Measurements from ENCODE around the gene RNF144A.

Gene RNF144A

DNA sequence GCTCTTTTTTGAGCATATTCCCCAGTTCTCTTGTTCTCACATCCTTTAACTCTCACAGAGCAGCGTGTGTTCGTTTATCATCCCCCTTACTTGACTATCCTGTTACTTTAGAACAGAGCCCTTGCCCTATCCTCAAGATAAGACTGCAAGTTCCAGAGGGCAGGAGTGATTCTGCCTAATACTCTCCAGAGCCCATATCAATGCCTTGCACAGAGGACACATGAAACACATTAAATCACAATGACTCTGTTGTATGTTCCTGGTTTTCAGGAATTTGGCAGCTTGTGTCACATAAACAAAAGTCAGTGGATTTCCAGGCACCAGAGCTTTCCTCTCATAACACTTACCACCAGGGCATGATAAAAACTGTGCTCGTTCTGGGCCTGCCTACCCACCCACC, 156.7 kb downstream of the RNF144A start:
- TF ChIP-seq FOXM1 (IDR thresholded peaks at IDR 0.05; ENCODE audit: borderline replicate concordance, low read depth) (no peak), NFIC (IDR thresholded peaks at IDR 0.05) (no peak), EGR1 (IDR thresholded peaks at IDR 0.05) (no peak), ZBTB7A (IDR thresholded peaks at IDR 0.05; ENCODE audit: low read depth) (no peak), CREB1 (IDR thresholded peaks at IDR 0.05; ENCODE audit: low read depth) (no peak), TEAD4 (IDR thresholded peaks at IDR 0.05) (no peak), YY1 (IDR thresholded peaks at IDR 0.05; ENCODE audit: low read depth) (no peak), TCF12 (IDR thresholded peaks at IDR 0.05; ENCODE audit: low read depth) (no peak), CEBPB (IDR thresholded peaks at IDR 0.05) (no peak)
- TF ChIP-seq, protein P1, sequence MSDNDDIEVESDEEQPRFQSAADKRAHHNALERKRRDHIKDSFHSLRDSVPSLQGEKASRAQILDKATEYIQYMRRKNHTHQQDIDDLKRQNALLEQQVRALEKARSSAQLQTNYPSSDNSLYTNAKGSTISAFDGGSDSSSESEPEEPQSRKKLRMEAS (IDR thresholded peaks at IDR 0.05), result no peak
- TF ChIP-seq, protein P2, sequence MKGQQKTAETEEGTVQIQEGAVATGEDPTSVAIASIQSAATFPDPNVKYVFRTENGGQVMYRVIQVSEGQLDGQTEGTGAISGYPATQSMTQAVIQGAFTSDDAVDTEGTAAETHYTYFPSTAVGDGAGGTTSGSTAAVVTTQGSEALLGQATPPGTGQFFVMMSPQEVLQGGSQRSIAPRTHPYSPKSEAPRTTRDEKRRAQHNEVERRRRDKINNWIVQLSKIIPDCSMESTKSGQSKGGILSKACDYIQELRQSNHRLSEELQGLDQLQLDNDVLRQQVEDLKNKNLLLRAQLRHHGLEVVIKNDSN (IDR thresholded peaks at IDR 0.05), result no peak

DNA sequence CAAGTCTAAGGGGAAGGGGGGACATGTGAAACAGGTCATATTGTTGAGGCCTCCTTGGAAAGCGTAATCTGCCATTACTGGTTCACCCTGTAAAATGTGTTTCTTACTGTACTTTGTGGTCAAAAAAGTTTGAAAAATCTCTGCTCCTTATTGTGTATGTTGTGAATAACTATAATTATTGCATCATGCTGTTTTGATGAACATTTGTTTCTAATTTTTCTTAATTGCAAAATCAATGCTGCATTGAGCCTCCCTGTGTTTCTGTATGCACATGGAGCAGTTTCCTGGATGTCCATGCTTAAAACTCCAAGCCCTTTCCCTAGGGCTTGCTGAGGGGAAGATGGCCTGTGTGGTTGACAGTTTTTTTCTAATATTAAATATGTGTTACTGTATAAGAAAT, 158.6 kb downstream of the RNF144A start:
- TF ChIP-seq EP300 (IDR thresholded peaks at IDR 0.05; ENCODE audit: borderline replicate concordance) (no peak), TCF12 (IDR thresholded peaks at IDR 0.05; ENCODE audit: low read depth) (no peak), CREB1 (IDR thresholded peaks at IDR 0.05; ENCODE audit: low read depth) (no peak), RAD21 (IDR thresholded peaks at IDR 0.05; ENCODE audit: low read depth) (no peak), CEBPB (IDR thresholded peaks at IDR 0.05) (no peak), EGR1 (IDR thresholded peaks at IDR 0.05) (no peak), TEAD4 (IDR thresholded peaks at IDR 0.05) (no peak), ZBTB7A (IDR thresholded peaks at IDR 0.05; ENCODE audit: low read depth) (no peak), FOXM1 (IDR thresholded peaks at IDR 0.05; ENCODE audit: borderline replicate concordance, low read depth) (no peak), NFIC (IDR thresholded peaks at IDR 0.05) (no peak), YY1 (IDR thresholded peaks at IDR 0.05; ENCODE audit: low read depth) (no peak), TAF1 (IDR thresholded peaks at IDR 0.05; ENCODE audit: low read depth) (no peak)
- TF ChIP-seq, protein P2 (IDR thresholded peaks at IDR 0.05), result no peak
- TF ChIP-seq, protein P3, sequence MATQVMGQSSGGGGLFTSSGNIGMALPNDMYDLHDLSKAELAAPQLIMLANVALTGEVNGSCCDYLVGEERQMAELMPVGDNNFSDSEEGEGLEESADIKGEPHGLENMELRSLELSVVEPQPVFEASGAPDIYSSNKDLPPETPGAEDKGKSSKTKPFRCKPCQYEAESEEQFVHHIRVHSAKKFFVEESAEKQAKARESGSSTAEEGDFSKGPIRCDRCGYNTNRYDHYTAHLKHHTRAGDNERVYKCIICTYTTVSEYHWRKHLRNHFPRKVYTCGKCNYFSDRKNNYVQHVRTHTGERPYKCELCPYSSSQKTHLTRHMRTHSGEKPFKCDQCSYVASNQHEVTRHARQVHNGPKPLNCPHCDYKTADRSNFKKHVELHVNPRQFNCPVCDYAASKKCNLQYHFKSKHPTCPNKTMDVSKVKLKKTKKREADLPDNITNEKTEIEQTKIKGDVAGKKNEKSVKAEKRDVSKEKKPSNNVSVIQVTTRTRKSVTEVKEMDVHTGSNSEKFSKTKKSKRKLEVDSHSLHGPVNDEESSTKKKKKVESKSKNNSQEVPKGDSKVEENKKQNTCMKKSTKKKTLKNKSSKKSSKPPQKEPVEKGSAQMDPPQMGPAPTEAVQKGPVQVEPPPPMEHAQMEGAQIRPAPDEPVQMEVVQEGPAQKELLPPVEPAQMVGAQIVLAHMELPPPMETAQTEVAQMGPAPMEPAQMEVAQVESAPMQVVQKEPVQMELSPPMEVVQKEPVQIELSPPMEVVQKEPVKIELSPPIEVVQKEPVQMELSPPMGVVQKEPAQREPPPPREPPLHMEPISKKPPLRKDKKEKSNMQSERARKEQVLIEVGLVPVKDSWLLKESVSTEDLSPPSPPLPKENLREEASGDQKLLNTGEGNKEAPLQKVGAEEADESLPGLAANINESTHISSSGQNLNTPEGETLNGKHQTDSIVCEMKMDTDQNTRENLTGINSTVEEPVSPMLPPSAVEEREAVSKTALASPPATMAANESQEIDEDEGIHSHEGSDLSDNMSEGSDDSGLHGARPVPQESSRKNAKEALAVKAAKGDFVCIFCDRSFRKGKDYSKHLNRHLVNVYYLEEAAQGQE (IDR thresholded peaks at IDR 0.05; ENCODE audit: low read depth), result no peak
- TF ChIP-seq, protein P1 (IDR thresholded peaks at IDR 0.05), result no peak

DNA sequence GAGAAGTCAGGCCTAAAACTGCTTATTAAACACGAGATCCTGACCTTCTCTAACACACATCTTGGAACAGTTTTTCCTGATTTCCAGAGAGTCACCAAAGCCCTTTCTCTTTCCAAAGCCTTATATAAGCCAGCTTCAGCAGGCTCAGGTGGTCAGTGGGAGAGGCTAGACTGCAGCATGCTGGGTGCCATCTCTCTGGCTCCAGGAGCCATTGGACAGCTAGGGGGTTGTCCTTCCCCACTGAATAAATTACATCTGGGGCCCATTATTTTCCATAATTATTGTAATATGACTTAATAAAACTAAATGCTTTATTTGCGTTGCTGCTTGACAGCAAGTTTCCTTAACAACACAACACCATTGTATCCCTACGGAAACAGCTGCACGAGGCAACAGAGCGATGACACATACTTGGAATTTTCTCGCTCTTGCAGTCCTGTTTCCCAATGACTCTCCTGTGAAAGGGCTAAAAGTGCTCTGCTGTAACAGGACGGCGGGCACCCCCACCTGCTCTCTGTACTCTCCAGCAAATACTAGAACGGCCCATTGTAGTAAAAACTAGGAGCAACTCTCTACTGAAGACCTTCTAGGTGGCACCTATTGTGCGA, 160.6 kb downstream of the RNF144A start:
- no peak for TF ChIP-seq TCF12 (IDR thresholded peaks at IDR 0.05; ENCODE audit: low read depth)
- no peak for TF ChIP-seq TEAD4 (IDR thresholded peaks at IDR 0.05)
- TF ChIP-seq YY1 (IDR thresholded peaks at IDR 0.05; ENCODE audit: low read depth), result no peak
- TF ChIP-seq, protein P2 (IDR thresholded peaks at IDR 0.05), result no peak
- TF ChIP-seq FOXM1 (IDR thresholded peaks at IDR 0.05; ENCODE audit: borderline replicate concordance, low read depth), result no peak
- TF ChIP-seq EGR1 (IDR thresholded peaks at IDR 0.05), result no peak

DNA sequence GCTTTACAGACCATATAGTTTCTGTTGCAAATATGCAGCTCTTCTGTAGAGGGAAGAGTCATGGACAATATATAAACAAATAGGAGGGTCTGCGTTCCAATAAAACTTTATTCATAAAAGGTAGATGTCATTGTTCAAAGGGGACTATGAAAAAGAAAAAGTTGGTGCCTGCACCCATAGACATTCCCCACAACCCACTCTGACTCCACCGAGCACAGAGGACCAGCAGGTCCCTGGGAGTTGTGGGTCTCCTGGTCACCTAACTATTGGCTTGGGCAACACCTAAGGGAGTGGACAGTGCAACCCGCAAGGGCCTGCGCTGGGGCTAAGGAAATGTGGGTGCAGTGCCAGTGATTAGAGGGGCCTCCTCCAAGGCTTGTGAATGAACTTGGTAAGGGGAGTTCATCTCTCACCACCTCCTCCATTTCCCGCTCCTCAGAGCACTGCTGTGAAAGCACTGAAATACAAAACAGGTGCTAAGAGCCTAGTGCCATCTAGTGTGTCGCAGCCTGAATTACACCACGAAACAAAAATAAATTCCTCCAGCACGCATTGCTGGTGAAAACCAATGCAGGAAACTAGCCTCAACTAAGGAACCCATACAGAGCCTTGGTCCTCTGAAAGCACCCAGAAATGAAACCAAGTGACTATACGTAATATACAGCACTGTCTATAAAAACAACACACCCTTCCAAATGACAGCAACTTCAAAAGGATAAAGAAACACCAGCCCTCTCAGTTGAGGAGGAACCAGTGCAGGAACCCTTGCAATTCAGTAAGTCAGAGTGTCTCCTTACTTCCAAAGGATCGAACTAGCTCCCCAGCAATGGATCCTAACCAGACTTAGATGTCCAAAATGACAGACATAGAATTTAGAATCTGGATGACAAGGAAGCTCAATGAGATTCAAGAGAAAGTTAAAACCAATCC, 166.6 kb downstream of the RNF144A start:
- TF ChIP-seq TAF1 (IDR thresholded peaks at IDR 0.05; ENCODE audit: low read depth) (no peak), RAD21 (IDR thresholded peaks at IDR 0.05; ENCODE audit: low read depth) (peak; percentile 77)

DNA sequence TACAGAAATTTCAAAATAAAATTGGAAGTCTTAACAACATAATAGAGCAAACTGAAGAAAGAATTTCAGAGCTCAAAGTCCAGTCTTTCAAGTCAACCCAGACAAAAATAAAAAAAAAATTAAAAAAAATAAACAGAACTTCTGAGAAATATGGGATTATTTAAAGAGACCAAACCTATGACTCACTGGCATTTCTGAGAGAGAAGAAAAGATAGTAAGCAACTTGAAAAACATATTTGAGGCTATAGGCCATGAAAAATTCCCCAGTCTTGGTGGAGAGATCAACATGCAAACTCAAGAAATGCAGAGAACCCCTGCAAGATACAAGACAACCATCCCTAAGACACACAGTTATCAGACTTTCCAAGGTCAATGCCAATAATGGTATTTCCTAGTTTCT, 167.4 kb downstream of the RNF144A start:
- TF ChIP-seq, protein P2 (IDR thresholded peaks at IDR 0.05), result no peak
- TF ChIP-seq ZBTB7A (IDR thresholded peaks at IDR 0.05; ENCODE audit: low read depth), result no peak
- TF ChIP-seq RAD21 (IDR thresholded peaks at IDR 0.05; ENCODE audit: low read depth), result no peak
- TF ChIP-seq YY1 (IDR thresholded peaks at IDR 0.05; ENCODE audit: low read depth), result no peak
- TF ChIP-seq CEBPB (IDR thresholded peaks at IDR 0.05), result no peak
- TF ChIP-seq EP300 (IDR thresholded peaks at IDR 0.05; ENCODE audit: borderline replicate concordance), result no peak
- TF ChIP-seq, protein P1 (IDR thresholded peaks at IDR 0.05), result no peak
- TF ChIP-seq TAF1 (IDR thresholded peaks at IDR 0.05; ENCODE audit: low read depth), result no peak
- TF ChIP-seq TEAD4 (IDR thresholded peaks at IDR 0.05), result no peak
- TF ChIP-seq TCF12 (IDR thresholded peaks at IDR 0.05; ENCODE audit: low read depth), result no peak
- TF ChIP-seq CREB1 (IDR thresholded peaks at IDR 0.05; ENCODE audit: low read depth), result no peak
- TF ChIP-seq, protein P3 (IDR thresholded peaks at IDR 0.05; ENCODE audit: low read depth), result no peak
- TF ChIP-seq NFIC (IDR thresholded peaks at IDR 0.05), result no peak
- no peak for TF ChIP-seq FOXM1 (IDR thresholded peaks at IDR 0.05; ENCODE audit: borderline replicate concordance, low read depth)
- no peak for TF ChIP-seq EGR1 (IDR thresholded peaks at IDR 0.05)

Data from Ishikawa (cell line).